ENCODE results near the gene PTPRD.

GRCh38 chr9:10649076-10649475, 36.3 kb upstream of the PTPRD start:
- TF ChIP-seq CTCF (tag by site-specific recombination; IDR thresholded peaks at IDR 0.05) (no peak), ZNF416 (tag by site-specific recombination; IDR thresholded peaks at IDR 0.05) (no peak), ZNF18 (tag by site-specific recombination; IDR thresholded peaks at IDR 0.05) (no peak), YY1 (tag by site-specific recombination; IDR thresholded peaks at IDR 0.05) (no peak), PBX3 (CRISPR knock-in tag; IDR thresholded peaks at IDR 0.05) (no peak), ZNF37A (tag by site-specific recombination; IDR thresholded peaks at IDR 0.05) (no peak)
